Measurements from ENCODE around the gene MMP25. TPM values are rescaled to one million over a fixed set of nuclear protein-coding genes. Genes with fewer than 3 reads are reported as not detected.

The MMP25 gene
- total RNA-seq, 1 donor from 2014 or later, result 1.3 TPM

- intact Hi-C loops (cut with DNase I), result no loop called here
- no peak for ATAC-seq (ENCODE audit: poor library complexity)
- no peak for DNase-seq
Measured at GRCh38 chr16:3014971-3015370, 31.4 kb upstream of the MMP25 start.

GRCh38 chr16:3015865-3016521 lies 30.4 kb upstream of the MMP25 start:
- ATAC-seq (ENCODE audit: poor library complexity) (no peak), DNase-seq (no peak)
- intact Hi-C loops (cut with DNase I), result no loop called here

GRCh38 chr16:3017344-3017743 lies 29.0 kb upstream of the MMP25 start:
- ATAC-seq (ENCODE audit: poor library complexity), result no peak
- no peak for DNase-seq
- intact Hi-C loops (cut with DNase I), result no loop called here

GRCh38 chr16:3017794-3018506 lies 28.4 kb upstream of the MMP25 start, which contains the start of gene CLDN6:
Gene CLDN6 (minus strand): TSS chr16:3018183. CDS start chr16:3016021, 2,162 bp downstream.
- intact Hi-C loops (cut with DNase I), result no loop called here
- ATAC-seq (ENCODE audit: poor library complexity) (no peak), DNase-seq (no peak)

GRCh38 chr16:3019594-3020246 lies 26.6 kb upstream of the MMP25 start:
- DNase-seq (no peak), ATAC-seq (ENCODE audit: poor library complexity) (no peak)
- intact Hi-C loops (cut with DNase I), result no loop called here

GRCh38 chr16:3020247-3020603 lies 26.1 kb upstream of the MMP25 start, which contains the start of gene TNFRSF12A:
Gene TNFRSF12A (plus strand): TSS chr16:3020368. CDS start chr16:3020398, 30 bp downstream.
- ATAC-seq (ENCODE audit: poor library complexity) (peak; percentile 59), DNase-seq (peak; percentile 89)
- intact Hi-C loops (cut with DNase I), result no loop called here

- ATAC-seq (ENCODE audit: poor library complexity) (peak; percentile 37), DNase-seq (peak; percentile 80)
- intact Hi-C loops (cut with DNase I), result no loop called here
Measured at GRCh38 chr16:3020604-3021448, 25.5 kb upstream of the MMP25 start.

GRCh38 chr16:3021449-3022207 lies 24.7 kb upstream of the MMP25 start:
- DNase-seq (peak; percentile 89), ATAC-seq (ENCODE audit: poor library complexity) (peak; percentile 58)
- intact Hi-C loops (cut with DNase I), result no loop called here

- intact Hi-C loops (cut with DNase I), result no loop called here
- ATAC-seq (ENCODE audit: poor library complexity) (peak; percentile 42), DNase-seq (peak; percentile 92)
Measured at GRCh38 chr16:3022208-3022683, 24.1 kb upstream of the MMP25 start.

GRCh38 chr16:3022684-3023414 lies 23.5 kb upstream of the MMP25 start:
- ATAC-seq (ENCODE audit: poor library complexity) (no peak), DNase-seq (no peak)
- intact Hi-C loops (cut with DNase I), result no loop called here

- no peak for ATAC-seq (ENCODE audit: poor library complexity)
- no peak for DNase-seq
- intact Hi-C loops (cut with DNase I), result no loop called here
Measured at GRCh38 chr16:3023415-3023668, 23.0 kb upstream of the MMP25 start.

- DNase-seq (peak; percentile 99), ATAC-seq (ENCODE audit: poor library complexity) (peak; percentile 79)
- intact Hi-C loops (cut with DNase I), result no loop called here
Measured at GRCh38 chr16:3023669-3024478, 22.5 kb upstream of the MMP25 start, which contains the start of the genes HCFC1R1 and THOC6. Gene HCFC1R1 (minus strand): TSS chr16:3023942. CDS start chr16:3023941, 1 bp downstream. Gene THOC6 (plus strand): TSS chr16:3024035. CDS start chr16:3024327, 292 bp downstream.

- ATAC-seq (ENCODE audit: poor library complexity) (no peak), DNase-seq (no peak)
- intact Hi-C loops (cut with DNase I), result no loop called here
Measured at GRCh38 chr16:3025032-3026002, 21.0 kb upstream of the MMP25 start.

GRCh38 chr16:3026003-3026378 lies 20.4 kb upstream of the MMP25 start:
- intact Hi-C loops (cut with DNase I), result no loop called here
- no peak for DNase-seq
- ATAC-seq (ENCODE audit: poor library complexity), result no peak

- ATAC-seq (ENCODE audit: poor library complexity), result no peak
- no peak for DNase-seq
- intact Hi-C loops (cut with DNase I), result no loop called here
Measured at GRCh38 chr16:3026609-3027488, 19.5 kb upstream of the MMP25 start.

All from Right ventricle myocardium superior (tissue), 1 donor.